Omental fat pad (tissue), 4 donors: ENCODE measurements around the gene ZCCHC2. TPM values are rescaled to one million over a fixed set of nuclear protein-coding genes. Genes with fewer than 3 reads are reported as not detected.

ENCODE experiments used
- ATAC-seq: fragments of 150-250 bp; one replicate; pipeline ENCODE4 v1.9.1; 2016; ENCODE audit warnings: mild to moderate bottlenecking, moderate library complexity; ENCODE audit not compliant: low FRiP score
- DNase-seq: peaks from one replicate; pipeline ENCODE4 v3.0.0-alpha.2; 2019; ENCODE audit warnings: low spot score
- total RNA-seq, 4 donors: library from RNA; depleted of rRNA; stranded (reverse); fragments of >200 nt; gene quantifications; one replicate each; pipeline ENCODE4 v1.1.0, GENCODE V29; 2016
- TF ChIP-seq, protein P1 (sequence below), 3 donors: fragments of 450-650 bp; IDR thresholded peaks; one replicate each; pipeline ENCODE4 v1.5.1; 2016 to 2017; ENCODE audit warnings: antibody characterized with exemption in 3 of 3, mild to moderate bottlenecking in 3 of 3, moderate library complexity in 2 of 3

ZCCHC2 gene
- total RNA-seq, 4 donors from 2014 or later: 22.1 to 37.1 (median 30.7) TPM

DNA sequence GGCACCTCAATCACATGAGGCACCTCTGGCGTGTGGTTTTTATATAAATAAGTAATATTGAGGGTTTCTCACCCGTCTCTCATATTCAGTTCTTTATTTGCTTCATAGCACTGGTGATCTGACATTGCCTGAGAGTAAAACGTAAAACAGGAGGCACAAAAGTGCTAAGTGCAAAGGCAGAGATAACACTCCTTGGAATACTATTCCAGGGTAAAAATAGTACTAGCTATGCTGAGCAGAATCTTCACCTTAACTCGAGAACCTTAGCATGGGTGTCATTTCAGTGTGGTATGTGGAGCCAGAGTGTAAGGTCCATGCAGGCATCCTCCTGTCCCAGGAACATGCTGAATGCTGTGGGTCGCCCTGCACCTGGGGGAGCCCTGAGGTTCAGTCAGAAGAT lies 26.9 kb downstream of the ZCCHC2 start:
- TF ChIP-seq, protein P1, sequence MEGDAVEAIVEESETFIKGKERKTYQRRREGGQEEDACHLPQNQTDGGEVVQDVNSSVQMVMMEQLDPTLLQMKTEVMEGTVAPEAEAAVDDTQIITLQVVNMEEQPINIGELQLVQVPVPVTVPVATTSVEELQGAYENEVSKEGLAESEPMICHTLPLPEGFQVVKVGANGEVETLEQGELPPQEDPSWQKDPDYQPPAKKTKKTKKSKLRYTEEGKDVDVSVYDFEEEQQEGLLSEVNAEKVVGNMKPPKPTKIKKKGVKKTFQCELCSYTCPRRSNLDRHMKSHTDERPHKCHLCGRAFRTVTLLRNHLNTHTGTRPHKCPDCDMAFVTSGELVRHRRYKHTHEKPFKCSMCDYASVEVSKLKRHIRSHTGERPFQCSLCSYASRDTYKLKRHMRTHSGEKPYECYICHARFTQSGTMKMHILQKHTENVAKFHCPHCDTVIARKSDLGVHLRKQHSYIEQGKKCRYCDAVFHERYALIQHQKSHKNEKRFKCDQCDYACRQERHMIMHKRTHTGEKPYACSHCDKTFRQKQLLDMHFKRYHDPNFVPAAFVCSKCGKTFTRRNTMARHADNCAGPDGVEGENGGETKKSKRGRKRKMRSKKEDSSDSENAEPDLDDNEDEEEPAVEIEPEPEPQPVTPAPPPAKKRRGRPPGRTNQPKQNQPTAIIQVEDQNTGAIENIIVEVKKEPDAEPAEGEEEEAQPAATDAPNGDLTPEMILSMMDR (IDR thresholded peaks at IDR 0.05): no peak
- DNase-seq: no peak
- no peak for ATAC-seq

GRCh38 chr18:62550746-62551145 lies 27.9 kb downstream of the ZCCHC2 start:
- ATAC-seq (no peak), DNase-seq (no peak)
- TF ChIP-seq, protein P1 (IDR thresholded peaks at IDR 0.05): no peak

GRCh38 chr18:62551972-62552513 lies 29.2 kb downstream of the ZCCHC2 start:
- no peak for ATAC-seq
- TF ChIP-seq, protein P1 (IDR thresholded peaks at IDR 0.05): no peak
- DNase-seq: no peak

GRCh38 chr18:62554061-62554815 lies 31.4 kb downstream of the ZCCHC2 start:
- TF ChIP-seq, protein P1 (IDR thresholded peaks at IDR 0.05): no peak
- DNase-seq (no peak), ATAC-seq (no peak)

DNA sequence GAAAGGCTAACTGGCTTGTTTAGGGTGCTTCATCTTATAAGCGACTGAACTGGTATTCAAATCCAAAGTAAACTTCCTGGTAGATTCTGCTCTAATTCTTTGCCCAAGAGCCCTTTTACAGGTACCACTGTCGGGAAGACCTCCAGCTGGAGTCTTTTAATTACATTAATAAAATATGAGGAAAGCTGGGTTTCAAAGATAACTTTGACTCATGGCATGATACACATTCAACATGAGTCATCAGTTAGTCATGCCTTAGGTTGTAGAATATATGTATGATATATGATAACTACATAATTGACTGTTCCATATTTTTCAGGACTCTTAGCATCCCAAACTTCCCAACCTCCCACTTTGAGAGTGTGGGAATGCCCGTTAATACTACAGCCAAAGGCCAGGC lies 32.3 kb downstream of the ZCCHC2 start:
- DNase-seq: no peak
- TF ChIP-seq, protein P1 (IDR thresholded peaks at IDR 0.05): no peak
- no peak for ATAC-seq

GRCh38 chr18:62556397-62556796 lies 33.6 kb downstream of the ZCCHC2 start:
- DNase-seq (no peak), ATAC-seq (no peak)
- TF ChIP-seq, protein P1 (IDR thresholded peaks at IDR 0.05): no peak
